ENCODE results near the gene EXOC3L1.

DNA sequence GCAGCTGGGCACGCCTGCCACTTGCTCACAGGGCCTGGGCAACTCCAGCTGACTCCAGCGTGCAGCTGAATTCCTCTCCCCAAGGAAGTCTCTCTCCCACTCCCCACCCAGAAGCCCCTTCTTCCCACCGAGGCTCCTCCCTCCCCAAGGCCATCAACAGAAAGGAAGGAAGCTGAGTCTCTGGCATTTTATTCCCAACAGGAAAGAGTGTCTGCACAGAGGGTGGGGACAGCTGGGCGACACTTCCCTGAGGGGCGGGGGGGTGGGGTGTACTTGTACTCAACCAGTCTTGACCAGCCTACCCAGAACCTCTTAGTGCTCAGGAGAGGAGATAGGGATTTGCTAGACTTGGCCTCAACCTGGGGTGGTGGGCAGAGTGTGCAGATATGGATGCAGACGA lies at the start of gene EXOC3L1:
- TF ChIP-seq, protein P1, sequence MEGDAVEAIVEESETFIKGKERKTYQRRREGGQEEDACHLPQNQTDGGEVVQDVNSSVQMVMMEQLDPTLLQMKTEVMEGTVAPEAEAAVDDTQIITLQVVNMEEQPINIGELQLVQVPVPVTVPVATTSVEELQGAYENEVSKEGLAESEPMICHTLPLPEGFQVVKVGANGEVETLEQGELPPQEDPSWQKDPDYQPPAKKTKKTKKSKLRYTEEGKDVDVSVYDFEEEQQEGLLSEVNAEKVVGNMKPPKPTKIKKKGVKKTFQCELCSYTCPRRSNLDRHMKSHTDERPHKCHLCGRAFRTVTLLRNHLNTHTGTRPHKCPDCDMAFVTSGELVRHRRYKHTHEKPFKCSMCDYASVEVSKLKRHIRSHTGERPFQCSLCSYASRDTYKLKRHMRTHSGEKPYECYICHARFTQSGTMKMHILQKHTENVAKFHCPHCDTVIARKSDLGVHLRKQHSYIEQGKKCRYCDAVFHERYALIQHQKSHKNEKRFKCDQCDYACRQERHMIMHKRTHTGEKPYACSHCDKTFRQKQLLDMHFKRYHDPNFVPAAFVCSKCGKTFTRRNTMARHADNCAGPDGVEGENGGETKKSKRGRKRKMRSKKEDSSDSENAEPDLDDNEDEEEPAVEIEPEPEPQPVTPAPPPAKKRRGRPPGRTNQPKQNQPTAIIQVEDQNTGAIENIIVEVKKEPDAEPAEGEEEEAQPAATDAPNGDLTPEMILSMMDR (IDR thresholded peaks at IDR 0.05), result no peak
- no peak for TF ChIP-seq POLR2AphosphoS5 (IDR thresholded peaks at IDR 0.05)
